BE2C (cell line): Measurements from ENCODE around the gene RCL1.
"Not testable (repeated sequence)": the region's sequence is repeated elsewhere in the genome, so short reads cannot be mapped to it uniquely, and the experiment has no call there.

Experiments
- DNase-seq: peaks from one replicate; pipeline ENCODE4 v3.0.0-alpha.2; 2020
- H3K27me3 ChIP-seq: fragments of 250-450 bp; sonication (Bioruptor Pico); 2 replicates; pipeline ENCODE4 v1.5.1; 2020; ENCODE audit warnings: mild to moderate bottlenecking
- H3K36me3 ChIP-seq: fragments of 250-450 bp; sonication (Bioruptor Pico); 2 replicates; pipeline ENCODE4 v1.5.1; 2020; ENCODE audit warnings: mild to moderate bottlenecking
- H3K4me1 ChIP-seq: fragments of 250-450 bp; sonication (Bioruptor Pico); 2 replicates; pipeline ENCODE4 v1.5.1; 2020
- H3K4me3 ChIP-seq: 2 replicates; pipeline ENCODE4 v1.5.1; 2011; ENCODE audit warnings: low read depth, low read length
- H3K9me3 ChIP-seq: fragments of 250-450 bp; sonication (Bioruptor Pico); 2 replicates; pipeline ENCODE4 v1.5.1; 2020
- CTCF ChIP-seq: IDR thresholded peaks from 2 replicates; pipeline ENCODE4 v1.5.1; 2012; ENCODE audit warnings: mild to moderate bottlenecking, low read depth, low read length

The RCL1 gene

GRCh38 chr9:4890929-4891328, 98.2 kb downstream of the RCL1 start:
- Histone ChIP-seq H3K4me1 (no peaks in the 10 kb centered on the region), H3K27me3 (no peaks in the 10 kb centered on the region), H3K4me3 (no peak overlapping the region), H3K9me3 (no peaks in the 10 kb centered on the region), H3K36me3 (no peaks in the 10 kb centered on the region)
- TF ChIP-seq CTCF, result no peak
- no peak for DNase-seq

GRCh38 chr9:4891674-4892073, 98.9 kb downstream of the RCL1 start:
- Histone ChIP-seq H3K9me3 (no peaks in the 10 kb centered on the region), H3K4me1 (no peaks in the 10 kb centered on the region), H3K27me3 (no peaks in the 10 kb centered on the region), H3K4me3 (no peak overlapping the region), H3K36me3 (no peaks in the 10 kb centered on the region)
- DNase-seq, result no peak
- TF ChIP-seq CTCF, result no peak

GRCh38 chr9:4892501-4893194, 99.9 kb downstream of the RCL1 start:
- no peaks in the 10 kb centered on the region for H3K9me3 ChIP-seq
- H3K36me3 ChIP-seq, result no peaks in the 10 kb centered on the region
- no peak for DNase-seq
- TF ChIP-seq CTCF, result no peak
- no peak overlapping the region for H3K4me3 ChIP-seq
- no peaks in the 10 kb centered on the region for H3K4me1 ChIP-seq
- H3K27me3 ChIP-seq, result no peaks in the 10 kb centered on the region

GRCh38 chr9:4894076-4894475, 101.3 kb downstream of the RCL1 start:
- Histone ChIP-seq H3K4me1 (no peaks in the 10 kb centered on the region), H3K36me3 (no peaks in the 10 kb centered on the region), H3K4me3 (no peak overlapping the region), H3K27me3 (no peaks in the 10 kb centered on the region), H3K9me3 (no peaks in the 10 kb centered on the region)
- TF ChIP-seq CTCF, result no peak
- no peak for DNase-seq

GRCh38 chr9:4899853-4900252, 107.1 kb downstream of the RCL1 start:
- not testable (repeated sequence) for H3K4me1 ChIP-seq, DNase-seq, H3K9me3 ChIP-seq, H3K36me3 ChIP-seq, H3K27me3 ChIP-seq, H3K4me3 ChIP-seq

- H3K36me3 ChIP-seq, H3K4me1 ChIP-seq, H3K9me3 ChIP-seq, H3K27me3 ChIP-seq, H3K4me3 ChIP-seq, DNase-seq: not testable (repeated sequence)
These were observed 108.8 kb downstream of the RCL1 start for GRCh38 chr9:4901401-4902134.

- no peak for TF ChIP-seq CTCF
- Histone ChIP-seq H3K9me3 (no peaks in the 10 kb centered on the region), H3K27me3 (no peaks in the 10 kb centered on the region), H3K4me3 (no peak overlapping the region), H3K36me3 (no peaks in the 10 kb centered on the region), H3K4me1 (no peaks in the 10 kb centered on the region)
- DNase-seq, result no peak
These were observed 109.4 kb downstream of the RCL1 start for GRCh38 chr9:4902135-4902475.
